ENCODE data around the gene ATG2B.
"Not testable (repeated sequence)": the region's sequence is repeated elsewhere in the genome, so short reads cannot be mapped to it uniquely, and the experiment has no call there.

Gene ATG2B

DNA sequence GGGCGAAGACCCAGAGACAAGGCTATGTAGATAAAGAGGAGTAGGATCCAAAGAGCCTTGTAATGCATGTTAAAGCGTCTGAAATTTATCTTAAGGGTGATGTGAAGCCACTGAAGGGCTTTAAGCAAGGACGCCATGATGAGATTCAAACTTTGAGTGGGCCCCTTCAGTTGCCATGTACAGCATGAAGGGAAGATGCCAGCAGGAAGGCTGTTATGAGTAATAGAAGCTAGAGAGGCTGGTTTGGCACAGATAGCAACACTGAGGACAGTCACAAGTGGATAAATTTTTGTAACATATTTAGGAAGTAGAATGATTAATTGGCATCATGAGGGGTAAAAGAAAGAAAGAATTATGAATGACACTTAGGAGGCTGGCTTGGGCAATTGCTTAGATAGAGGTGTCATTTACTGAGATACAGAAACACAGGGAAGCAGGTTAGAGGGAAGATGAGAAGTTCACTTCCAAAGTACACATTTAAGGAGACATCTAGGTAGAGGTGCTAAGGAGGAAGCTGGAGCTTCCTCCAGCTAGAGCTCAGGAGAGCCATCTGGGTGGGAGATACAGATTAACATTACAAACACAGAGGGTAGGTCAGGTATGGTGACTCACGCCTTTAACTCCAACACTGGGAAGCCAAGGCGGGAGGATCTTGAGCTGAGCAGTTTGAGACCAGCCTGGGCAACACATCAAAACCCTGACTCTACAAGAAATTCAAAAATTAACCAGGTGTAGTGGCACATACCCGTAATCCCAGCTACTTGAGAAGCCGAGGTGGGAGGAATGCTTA is 13.7 kb downstream of the ATG2B start:
- no peaks in the 10 kb centered on the region for H3K27me3 ChIP-seq (ENCODE audit: insufficient read depth, low read depth, severe bottlenecking)
- no peak overlapping the region for H3K27ac ChIP-seq
- no peak for TF ChIP-seq CTCF (IDR thresholded peaks at IDR 0.05; ENCODE audit: low read depth, low read length)
- no peaks in the 10 kb centered on the region for H3K36me3 ChIP-seq
- no peak for DNase-seq
- no peak overlapping the region for H3K4me3 ChIP-seq (ENCODE audit: low read depth, low read length)
- H3K9me3 ChIP-seq (ENCODE audit: severe bottlenecking) = no peaks in the 10 kb centered on the region

- not testable (repeated sequence) for H3K9me3 ChIP-seq (ENCODE audit: severe bottlenecking); H3K27ac ChIP-seq; DNase-seq
Measured at GRCh38 chr14:96347957-96348356, 15.2 kb downstream of the ATG2B start.

GRCh38 chr14:96345669-96346068 is 17.5 kb downstream of the ATG2B start:
- Histone ChIP-seq H3K27me3 (ENCODE audit: insufficient read depth, low read depth, severe bottlenecking) (no peaks in the 10 kb centered on the region), H3K4me3 (ENCODE audit: low read depth, low read length) (no peak overlapping the region), H3K9me3 (ENCODE audit: severe bottlenecking) (no peaks in the 10 kb centered on the region), H3K27ac (no peak overlapping the region), H3K36me3 (no peaks in the 10 kb centered on the region; the same call in 1 of the 2 replicates)
- no peak for TF ChIP-seq CTCF (IDR thresholded peaks at IDR 0.05; ENCODE audit: low read depth, low read length)
- no peak for DNase-seq

More at GRCh38 chr14:96347957-96348356, 15.2 kb downstream of the ATG2B start:
- H3K36me3 ChIP-seq; H3K27me3 ChIP-seq (ENCODE audit: insufficient read depth, low read depth, severe bottlenecking); H3K4me3 ChIP-seq (ENCODE audit: low read depth, low read length): not testable (repeated sequence)

GRCh38 chr14:96341323-96341722 is 21.8 kb downstream of the ATG2B start:
- H3K4me3 ChIP-seq (ENCODE audit: low read depth, low read length) = no peak overlapping the region
- no peak for TF ChIP-seq CTCF (IDR thresholded peaks at IDR 0.05; ENCODE audit: low read depth, low read length)
- no peak for DNase-seq
- H3K27me3 ChIP-seq (ENCODE audit: insufficient read depth, low read depth, severe bottlenecking) = no peaks in the 10 kb centered on the region
- H3K9me3 ChIP-seq (ENCODE audit: severe bottlenecking) = no peaks in the 10 kb centered on the region
- H3K27ac ChIP-seq = no peak overlapping the region
- peaks cover 5% of the 10 kb centered on the region for H3K36me3 ChIP-seq

DNA sequence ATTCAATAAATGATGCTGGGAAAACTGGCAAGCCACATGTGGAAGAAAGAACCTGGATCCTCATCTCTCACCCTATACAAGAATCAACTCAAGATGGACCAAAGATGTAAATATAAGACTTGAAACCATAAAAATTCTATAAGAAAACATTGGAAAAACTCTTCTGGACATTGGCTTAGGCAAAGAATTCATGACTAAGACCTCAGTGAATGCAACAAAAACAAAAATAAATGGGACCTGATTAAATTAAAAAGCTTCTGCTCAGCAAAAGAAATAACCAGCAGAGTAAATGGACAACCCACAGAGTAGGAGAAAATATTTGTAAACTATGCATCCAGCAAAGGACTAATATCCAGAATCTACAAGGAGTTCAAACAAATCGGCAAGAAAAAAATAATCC is 24.6 kb downstream of the ATG2B start:
- H3K27me3 ChIP-seq (ENCODE audit: insufficient read depth, low read depth, severe bottlenecking) = no peaks in the 10 kb centered on the region
- no peak overlapping the region for H3K27ac ChIP-seq
- H3K36me3 ChIP-seq = peaks cover 5% of the 10 kb centered on the region
- TF ChIP-seq CTCF (IDR thresholded peaks at IDR 0.05; ENCODE audit: low read depth, low read length) = no peak
- no peaks in the 10 kb centered on the region for H3K9me3 ChIP-seq (ENCODE audit: severe bottlenecking)
- DNase-seq = no peak
- H3K4me3 ChIP-seq (ENCODE audit: low read depth, low read length) = no peak overlapping the region

DNA sequence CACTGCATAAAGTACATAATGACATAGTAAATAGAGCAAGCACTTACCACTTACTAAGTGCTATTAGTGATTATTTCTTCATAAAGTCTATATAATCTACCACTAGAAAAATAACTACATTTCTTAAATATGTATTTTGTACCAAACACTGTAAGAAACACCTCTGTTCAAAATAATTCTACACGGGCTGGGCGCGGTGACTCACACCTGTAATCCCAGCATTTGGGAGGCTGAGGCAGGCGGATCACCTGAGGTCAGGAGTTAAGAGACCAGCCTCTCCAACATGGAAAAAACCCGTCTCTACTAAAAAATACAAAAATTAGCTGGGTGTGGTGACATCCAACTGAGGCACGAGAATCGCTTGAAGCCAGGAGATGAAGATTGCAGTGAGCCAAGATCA is 38.9 kb downstream of the ATG2B start:
- no peak overlapping the region for H3K27ac ChIP-seq
- H3K4me3 ChIP-seq (ENCODE audit: low read depth, low read length) = no peak overlapping the region
- no peak for DNase-seq
- H3K36me3 ChIP-seq = peaks cover 11% of the 10 kb centered on the region; the same call in 1 of the 2 replicates
- no peak for TF ChIP-seq CTCF (IDR thresholded peaks at IDR 0.05; ENCODE audit: low read depth, low read length)
- no peaks in the 10 kb centered on the region for H3K27me3 ChIP-seq (ENCODE audit: insufficient read depth, low read depth, severe bottlenecking)
- no peaks in the 10 kb centered on the region for H3K9me3 ChIP-seq (ENCODE audit: severe bottlenecking)

Data from WERI-Rb-1 (cell line).